ENCODE results near the gene PWP1.
"Not testable (repeated sequence)": the region's sequence is repeated elsewhere in the genome, so short reads cannot be mapped to it uniquely, and the experiment has no call there.

The PWP1 gene

DNA sequence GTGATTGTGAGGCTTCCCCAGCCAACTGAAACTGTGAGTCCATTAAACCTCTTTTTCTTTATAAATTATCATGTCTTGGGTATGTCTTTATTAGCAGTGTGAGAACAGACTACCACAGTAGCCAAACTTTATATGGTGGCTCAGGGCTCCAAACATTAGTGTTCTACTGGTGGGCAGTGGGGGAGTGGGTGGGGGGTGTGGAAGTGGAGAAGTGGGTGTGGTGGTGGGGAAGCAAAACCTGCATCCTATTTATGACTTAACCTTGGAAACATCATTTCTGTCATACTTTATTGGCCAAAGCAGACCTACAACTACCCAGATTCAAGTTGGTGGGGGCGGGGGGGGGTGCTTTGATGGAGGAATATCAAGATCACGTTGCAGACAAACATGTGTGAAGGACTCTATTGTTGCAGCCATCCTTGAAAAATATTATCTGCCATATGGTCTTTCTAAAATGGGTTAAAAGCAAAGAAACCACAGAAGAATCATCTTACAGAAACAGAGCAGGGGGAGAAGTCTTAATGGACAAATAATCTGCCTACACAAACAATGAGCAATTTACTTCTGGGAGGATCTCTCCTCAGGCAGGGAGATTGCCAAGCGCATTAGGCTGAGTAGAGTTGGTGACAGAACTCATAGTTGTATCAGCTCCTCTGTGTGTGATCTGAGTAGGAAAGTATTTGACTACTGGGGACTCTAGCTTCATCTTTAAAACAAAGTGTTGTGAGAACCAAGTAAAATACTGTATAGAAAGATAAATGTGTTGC lies 1.4 kb upstream of the PWP1 start:
- 0 out of 2 replicates have a peak overlapping the region, but pooled peaks have one; percentile 79 for H3K27ac ChIP-seq
- TF ChIP-seq ZFX (IDR thresholded peaks at IDR 0.05; ENCODE audit: borderline replicate concordance) (no peak), CTCF (IDR thresholded peaks at IDR 0.05) (no peak)

DNA sequence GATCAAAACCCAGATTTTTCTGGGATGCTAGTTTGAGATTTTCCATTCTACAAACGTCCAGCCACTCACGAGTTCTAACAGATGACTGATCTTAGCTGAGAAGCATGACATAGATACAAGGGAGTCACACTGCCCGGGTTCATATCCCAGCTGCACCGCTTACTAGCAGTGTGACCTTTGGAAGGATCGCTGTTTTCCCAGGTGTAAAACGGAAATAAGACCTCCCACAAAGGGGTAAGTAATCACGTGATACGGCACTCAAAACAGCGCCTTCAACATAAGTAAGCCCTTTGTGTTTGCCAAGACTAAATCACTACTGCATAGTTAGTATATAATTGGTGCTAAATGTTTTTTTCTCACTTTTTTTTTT lies 624 bp upstream of the PWP1 start:
- H3K27ac ChIP-seq: peak overlapping the region; percentile 79
- no peak for TF ChIP-seq CTCF (IDR thresholded peaks at IDR 0.05)
- TF ChIP-seq ZFX (IDR thresholded peaks at IDR 0.05; ENCODE audit: borderline replicate concordance): no peak

DNA sequence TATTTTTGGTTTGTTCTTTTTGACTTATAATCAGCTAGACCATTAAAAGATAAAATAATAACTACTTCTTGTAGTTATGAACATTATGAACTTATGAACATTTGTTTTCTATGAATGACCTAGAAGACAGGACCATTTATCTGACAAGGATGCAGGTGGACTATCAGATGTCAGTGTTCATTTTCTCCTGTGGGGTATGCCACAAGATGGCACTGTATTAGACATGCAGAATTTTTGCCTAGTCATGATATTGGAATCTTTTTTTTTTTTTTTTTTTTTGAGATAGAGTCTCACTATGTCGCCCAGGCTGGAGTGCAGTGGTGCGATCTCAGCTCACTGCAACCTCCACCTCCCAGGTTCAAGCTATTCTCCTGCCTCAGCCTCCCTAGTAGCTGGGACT lies 10.2 kb downstream of the PWP1 start:
- H3K27ac ChIP-seq: peak overlapping the region; percentile 12; the same call in 1 of the 2 replicates
- TF ChIP-seq CTCF (IDR thresholded peaks at IDR 0.05): peak; percentile 60

GRCh38 chr12:107702106-107702505 lies 16.5 kb downstream of the PWP1 start:
- H3K27ac ChIP-seq: no peak overlapping the region
- no peak for TF ChIP-seq CTCF (IDR thresholded peaks at IDR 0.05)
- TF ChIP-seq ZFX (IDR thresholded peaks at IDR 0.05; ENCODE audit: borderline replicate concordance): no peak

DNA sequence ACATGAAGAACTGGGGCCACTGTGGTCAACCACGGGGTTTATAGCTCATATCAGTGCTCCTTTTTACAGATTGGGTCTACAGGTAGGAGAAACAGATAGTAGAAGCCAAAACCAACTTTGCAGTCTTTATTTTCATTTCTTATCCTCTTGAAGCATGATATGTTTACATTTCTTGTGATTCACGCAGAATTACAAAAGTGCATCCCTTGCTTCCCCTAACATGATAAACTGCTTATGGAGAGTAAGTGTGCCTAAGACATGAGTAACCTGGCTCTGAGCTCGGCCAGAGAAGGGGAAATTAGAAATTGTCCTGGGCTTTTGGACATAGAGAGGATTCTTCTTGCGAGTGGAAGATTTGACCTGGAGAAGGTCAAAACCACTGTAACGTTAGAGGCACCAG lies 18.4 kb downstream of the PWP1 start:
- TF ChIP-seq CTCF (IDR thresholded peaks at IDR 0.05) (no peak), ZFX (IDR thresholded peaks at IDR 0.05; ENCODE audit: borderline replicate concordance) (no peak)
- H3K27ac ChIP-seq: no peak overlapping the region

- not testable (repeated sequence) for H3K27ac ChIP-seq
Measured at GRCh38 chr12:107705522-107705921, 19.9 kb downstream of the PWP1 start.

DNA sequence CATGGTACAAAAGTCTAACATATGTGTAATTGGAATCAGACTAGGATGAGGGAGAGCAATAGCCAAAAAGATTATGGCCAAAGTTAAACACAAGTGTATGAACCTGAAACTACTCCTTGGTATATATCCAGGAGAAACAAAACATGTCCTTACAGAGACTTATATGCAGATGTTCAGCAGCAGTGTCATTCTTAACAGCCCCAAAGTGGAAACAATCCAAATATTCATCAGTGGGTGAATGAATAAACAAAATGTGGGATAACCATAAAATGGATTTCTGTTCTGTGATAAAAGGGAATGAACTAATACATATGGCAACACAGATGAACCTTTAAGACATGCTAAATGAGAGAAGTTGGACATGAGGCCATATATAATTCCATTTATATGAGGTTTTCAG lies 30.2 kb downstream of the PWP1 start:
- no peak for TF ChIP-seq CTCF (IDR thresholded peaks at IDR 0.05)
- no peak for TF ChIP-seq ZFX (IDR thresholded peaks at IDR 0.05; ENCODE audit: borderline replicate concordance)
- H3K27ac ChIP-seq: no peak overlapping the region

DNA sequence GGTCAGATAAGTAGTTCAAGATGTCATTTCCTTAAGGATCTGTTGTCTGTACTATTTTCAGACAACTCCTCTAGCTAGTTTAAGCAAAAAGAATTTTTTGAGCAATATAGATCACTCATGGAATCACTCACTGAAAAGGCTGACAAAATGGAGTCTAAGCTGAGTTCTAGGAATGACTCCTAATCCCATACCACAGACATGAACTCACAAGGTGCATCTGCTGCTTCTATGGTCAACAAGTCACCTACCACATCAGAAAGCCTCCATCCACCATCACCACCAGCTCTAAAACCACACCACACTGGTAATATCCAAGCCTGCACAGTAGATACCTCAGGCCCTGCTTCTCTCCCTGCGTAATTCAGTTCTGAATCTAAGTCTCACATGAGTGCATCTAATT lies 33.0 kb downstream of the PWP1 start:
- H3K27ac ChIP-seq: no peak overlapping the region
- TF ChIP-seq CTCF (IDR thresholded peaks at IDR 0.05) (no peak), ZFX (IDR thresholded peaks at IDR 0.05; ENCODE audit: borderline replicate concordance) (no peak)

- H3K27ac ChIP-seq: not testable (repeated sequence)
Measured at GRCh38 chr12:107727327-107727726, 41.7 kb downstream of the PWP1 start.

GRCh38 chr12:107727742-107728141 lies 42.1 kb downstream of the PWP1 start:
- H3K27ac ChIP-seq: not testable (repeated sequence)

All from 22Rv1 (cell line).